H1 (cell line): ENCODE measurements around the gene HIVEP2. TPM values are rescaled to one million over a fixed set of nuclear protein-coding genes. Genes with fewer than 3 reads are reported as not detected.

ENCODE experiments used
- CTCF ChIA-PET: fragments of 300-600 bp; sonication (Branson Sonifier 250); formaldehyde crosslinking; loops from one replicate; lab custom pipeline; 2021; ENCODE audit not compliant: partially characterized antibody; lab: Charles Lee
- POLR2A ChIA-PET: fragments of 300-600 bp; sonication (Branson Sonifier 250); formaldehyde crosslinking; loops from one replicate; lab custom pipeline; 2021; ENCODE audit warnings: inconsistent platforms; ENCODE audit not compliant: partially characterized antibody; lab: Charles Lee
- DNase-seq, 2 experiments: peaks; one replicate each; pipeline versions ENCODE4 v3.0.0 to v3.0.0-alpha.2; 2010 to 2022; ENCODE audit warnings: low spot score in 2 of 2, low read depth in 1 of 2, mixed read lengths in 1 of 2
- FAIRE-seq: peaks from 2 replicates; lab custom pipeline; 2011; peaks lifted over from hg19 to GRCh38; lab: Jason Lieb, UNC
- H2AFZ ChIP-seq: 2 replicates; pipeline ENCODE4 v1.8.1; 2012; ENCODE audit warnings: low read length, inconsistent platforms
- H2AK5ac ChIP-seq: 2 replicates; pipeline ENCODE4 v1.6.1; 2013; ENCODE audit warnings: low read depth, low read length
- H2BK120ac ChIP-seq: replicated peaks from 2 replicates; pipeline ENCODE3; 2013; ENCODE audit warnings: low read depth, low read length, inconsistent platforms
- H2BK12ac ChIP-seq: 2 replicates; pipeline ENCODE4 v1.6.1; 2013; ENCODE audit warnings: low read depth, low read length
- H2BK15ac ChIP-seq: 2 replicates; pipeline ENCODE4 v1.6.1; 2013; ENCODE audit warnings: low read length
- H2BK20ac ChIP-seq: 2 replicates; pipeline ENCODE4 v1.6.1; 2013; ENCODE audit warnings: low read length
- H2BK5ac ChIP-seq: 2 replicates; pipeline ENCODE4 v1.6.1; 2013; ENCODE audit warnings: low read depth, low read length
- H3K14ac ChIP-seq: 2 replicates; pipeline ENCODE4 v1.6.1; 2013; ENCODE audit warnings: inconsistent platforms; ENCODE audit not compliant: insufficient read length
- H3K18ac ChIP-seq: 2 replicates; pipeline ENCODE4 v1.6.1; 2013; ENCODE audit warnings: low read length; ENCODE audit errors: extremely low read depth
- H3K23ac ChIP-seq: 2 replicates; pipeline ENCODE4 v1.6.1; 2013; ENCODE audit warnings: inconsistent platforms; ENCODE audit not compliant: insufficient read length
- H3K23me2 ChIP-seq: 2 replicates; pipeline ENCODE4 v1.6.1; 2013; ENCODE audit warnings: low read depth, low read length
- H3K27ac ChIP-seq: 2 replicates; pipeline ENCODE4 v1.6.1; 2011; ENCODE audit warnings: low read depth, low read length, inconsistent platforms
- H3K27me3 ChIP-seq, 4 experiments: replicated peaks in 1 of 4; 1 replicate in 1 of 4; 2 replicates in 3 of 4; pipeline versions ENCODE4 v1.6.1 to v1.8.1; 2011 to 2013; ENCODE audit warnings: low read length in 3 of 4, mild to moderate bottlenecking in 3 of 4, inconsistent platforms in 2 of 4, mixed read lengths in 2 of 4, moderate library complexity in 1 of 4; ENCODE audit not compliant: control insufficient read depth in 3 of 4, insufficient read depth in 3 of 4; ENCODE audit errors: extremely low read depth in 1 of 4
- H3K36me3 ChIP-seq, 4 experiments: 2 replicates each; pipeline versions ENCODE4 v1.6.1 to v1.8.1; 2011 to 2013; ENCODE audit warnings: mild to moderate bottlenecking in 4 of 4, low read length in 3 of 4, moderate library complexity in 2 of 4, control low read depth in 1 of 4, inconsistent platforms in 1 of 4; ENCODE audit not compliant: insufficient read depth in 4 of 4, control insufficient read depth in 2 of 4
- H3K4ac ChIP-seq: replicated peaks from 2 replicates; pipeline ENCODE3; 2013; ENCODE audit warnings: low read length, low read depth, mixed read lengths, inconsistent platforms; ENCODE audit not compliant: insufficient read length
- H3K4me1 ChIP-seq, 4 experiments: replicated peaks in 1 of 4; 1 replicate in 1 of 4; 2 replicates in 3 of 4; pipeline versions ENCODE4 v1.6.1 to v1.8.1; 2011 to 2013; ENCODE audit warnings: low read length in 3 of 4, inconsistent platforms in 2 of 4, mixed read lengths in 1 of 4; ENCODE audit not compliant: insufficient read depth in 4 of 4, control insufficient read depth in 3 of 4
- H3K4me2 ChIP-seq, 2 experiments: 2 replicates each; pipeline versions ENCODE4 v1.6.1 to v1.8.1; 2011 to 2013; ENCODE audit warnings: low read depth in 2 of 2, low read length in 2 of 2, control low read depth in 1 of 2, inconsistent platforms in 1 of 2, mild to moderate bottlenecking in 1 of 2; ENCODE audit not compliant: insufficient read depth in 1 of 2
- H3K4me3 ChIP-seq, 4 experiments: fragments of 200-600, 300-600 bp in 1 of 4; sonication (generic), shearing (Covaris generic), sonication (Bioruptor Twin) in 1 of 4; 2 replicates each; pipeline versions ENCODE4 v1.5.1 to v1.8.1; 2011 to 2016; ENCODE audit warnings: low read length in 4 of 4, low read depth in 3 of 4, control low read depth in 2 of 4, inconsistent platforms in 2 of 4, mild to moderate bottlenecking in 2 of 4, mixed read lengths in 1 of 4, moderate library complexity in 1 of 4; ENCODE audit not compliant: insufficient read depth in 2 of 4; ENCODE audit errors: extremely low read depth in 1 of 4
- H3K56ac ChIP-seq: replicated peaks from 2 replicates; pipeline ENCODE3; 2013; ENCODE audit warnings: low read depth, mild to moderate bottlenecking, mixed read lengths, low read length, inconsistent platforms; ENCODE audit not compliant: insufficient read length
- H3K79me1 ChIP-seq: 2 replicates; pipeline ENCODE4 v1.6.1; 2013; ENCODE audit warnings: low read depth, low read length, control low read depth
- H3K79me2 ChIP-seq, 2 experiments: 2 replicates each; pipeline versions ENCODE4 v1.6.1 to v1.8.1; 2012 to 2013; ENCODE audit warnings: low read length in 2 of 2, mild to moderate bottlenecking in 2 of 2, inconsistent platforms in 1 of 2; ENCODE audit not compliant: insufficient read depth in 2 of 2, control insufficient read depth in 1 of 2
- H3K9ac ChIP-seq, 4 experiments: replicated peaks in 1 of 4; 1 replicate in 1 of 4; 2 replicates in 3 of 4; pipeline versions ENCODE4 v1.6.1 to v1.8.1; 2011 to 2013; ENCODE audit warnings: low read depth in 3 of 4, low read length in 3 of 4, control low read depth in 2 of 4, mild to moderate bottlenecking in 2 of 4, moderate library complexity in 2 of 4, inconsistent platforms in 1 of 4; ENCODE audit errors: extremely low read depth in 1 of 4
- H3K9me3 ChIP-seq, 2 experiments: 2 replicates each; pipeline versions ENCODE4 v1.6.1 to v1.8.1; 2012 to 2013; ENCODE audit warnings: mild to moderate bottlenecking in 2 of 2, moderate library complexity in 2 of 2, control low read depth in 1 of 2, inconsistent platforms in 1 of 2, low read depth in 1 of 2, low read length in 1 of 2, mixed read lengths in 1 of 2; ENCODE audit not compliant: insufficient read depth in 2 of 2
- H4K20me1 ChIP-seq, 2 experiments: replicated peaks in 1 of 2; 2 replicates each; pipeline versions ENCODE3 to v1.8.1; 2011 to 2013; ENCODE audit warnings: inconsistent platforms in 2 of 2, low read length in 2 of 2, mild to moderate bottlenecking in 1 of 2; ENCODE audit not compliant: insufficient read depth in 2 of 2, control insufficient read depth in 1 of 2
- H4K5ac ChIP-seq: 2 replicates; pipeline ENCODE4 v1.6.1; 2013; ENCODE audit warnings: low read length, low read depth, mixed read lengths, inconsistent platforms; ENCODE audit not compliant: insufficient read length
- H4K8ac ChIP-seq: 2 replicates; pipeline ENCODE4 v1.8.0; 2013; ENCODE audit warnings: mild to moderate bottlenecking, moderate library complexity, low read length, inconsistent platforms; ENCODE audit not compliant: insufficient read depth; ENCODE audit errors: extremely low read depth
- H4K91ac ChIP-seq: replicated peaks from 2 replicates; pipeline ENCODE3; 2013; ENCODE audit warnings: low read length, mixed read lengths, inconsistent platforms; ENCODE audit not compliant: insufficient read length
- CEBPB ChIP-seq: IDR thresholded peaks from 2 replicates; pipeline ENCODE4 v1.6.1; 2012; ENCODE audit warnings: low read depth, low read length
- CHD1 ChIP-seq: IDR thresholded peaks from 2 replicates; pipeline ENCODE4 v1.6.1; 2012; ENCODE audit warnings: low read depth, low read length, improper control_type of control experiment
- EP300 ChIP-seq, 2 experiments: IDR thresholded peaks; 1 replicate in 1 of 2; 2 replicates in 1 of 2; pipeline ENCODE4 v1.6.1; 2011 to 2012; ENCODE audit warnings: low read depth in 2 of 2, low read length in 2 of 2, mild to moderate bottlenecking in 2 of 2, borderline replicate concordance in 1 of 2, inconsistent platforms in 1 of 2, moderate library complexity in 1 of 2
- TCF12 ChIP-seq: IDR thresholded peaks from 2 replicates; pipeline ENCODE4 v1.6.1; 2011; ENCODE audit warnings: low read depth, mild to moderate bottlenecking, low read length
- YY1 ChIP-seq: IDR thresholded peaks from 2 replicates; pipeline ENCODE4 v1.6.1; 2011; ENCODE audit warnings: low read depth, mild to moderate bottlenecking, low read length
- WGBS, 2 experiments: shearing (Covaris generic) in 1 of 2; methylation state at CpG; one replicate each; pipeline versions ENCODE4 v1.1.6 to v1.1.7; 2013 to 2015; ENCODE audit warnings: low lambda C conversion rate in 2 of 2, mixed read lengths in 2 of 2, inconsistent platforms in 1 of 2, low coverage in 1 of 2, missing lambda C conversion rate in 1 of 2; ENCODE audit not compliant: insufficient replicate concordance in 2 of 2, insufficient coverage in 1 of 2, insufficient read length in 1 of 2; ENCODE audit errors: extremely low coverage in 1 of 2, missing lambda C conversion rate in 1 of 2; 5-methylcytosine and 5-hydroxymethylcytosine counted together
- polyA plus RNA-seq, 7 experiments: library from polyadenylated mRNA; depleted of rRNA in 3 of 7; stranded (reverse) in 5 of 7; unstranded in 2 of 7; fragments of >200 nt in 5 of 7; fragments of 200-250 nt in 2 of 7; gene quantifications; 1 replicate in 5 of 7; 2 replicates in 1 of 7; 4 replicates in 1 of 7; pipeline versions ENCODE4 v1.2.1 to v1.2.3, GENCODE V29; 2011 to 2013; ENCODE audit warnings: missing spikeins in 2 of 7, mixed read lengths in 2 of 7
- total RNA-seq: library from RNA; stranded (reverse); fragmentation: NEBNext Ultra II Directional; extraction: Animal tissue kit (Norgen Biotek cat#: 25700); gene quantifications from 2 replicates; pipeline ENCODE4 v1.2.1, GENCODE V29; 2021

The HIVEP2 gene
- total and polyA plus RNA-seq, 2 of the 8 experiments (the other 6 are each of a cell fraction or from before 2014, with no cell fraction given), result 2.2 to 6.1 TPM

DNA sequence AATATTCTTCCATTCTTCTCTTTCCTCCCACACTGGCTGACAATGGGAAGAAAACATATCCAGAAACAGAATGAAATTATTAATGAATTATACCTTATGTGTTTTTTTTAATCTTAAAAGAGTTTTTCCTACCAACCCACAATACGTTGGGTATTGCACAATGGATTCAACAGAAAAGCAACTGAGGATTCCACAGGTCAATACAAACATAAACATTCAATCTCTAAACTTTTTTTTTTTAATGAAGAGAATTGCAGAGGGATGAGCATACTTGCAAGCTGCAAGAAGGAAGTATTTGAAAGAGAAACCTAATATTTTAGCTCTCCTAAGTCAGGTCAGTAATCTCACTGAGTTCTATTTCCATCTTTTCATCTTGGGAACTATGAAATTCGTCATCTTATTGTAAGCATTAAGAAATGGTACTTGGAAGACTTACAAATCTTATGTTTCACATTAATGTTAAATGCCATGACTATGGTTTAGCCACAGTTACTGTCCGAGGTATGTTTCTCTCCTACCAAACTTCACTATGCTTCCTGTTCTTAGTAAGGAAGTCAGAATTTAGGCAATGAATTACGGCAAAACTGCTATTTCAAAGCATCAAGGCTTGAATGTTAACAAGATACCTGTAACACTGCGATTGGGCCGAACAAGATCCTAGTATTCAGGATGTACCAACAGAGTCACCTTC lies 100.8 kb downstream of the HIVEP2 start:
- ChIA-PET CTCF (interaction anchor here (0.8 to 1.5 kb wide), 2 partner anchors 9 to 278 kb away, joined by 3 to 5 read pairs; no protein-coding TSS in a partner anchor), POLR2A (no interaction called here)
- no peak overlapping the region for H3K14ac ChIP-seq
- no peak overlapping the region for H3K18ac ChIP-seq
- no peak overlapping the region for H4K8ac ChIP-seq
- no peak for DNase-seq
- H3K9ac ChIP-seq, result no peak overlapping the region
- no peak overlapping the region for H3K4me3 ChIP-seq
- no peak overlapping the region for H3K23ac ChIP-seq
- H3K56ac ChIP-seq, result no peak overlapping the region
- H4K91ac ChIP-seq, result no peak overlapping the region
- H3K4me2 ChIP-seq, result no peak overlapping the region
- H2BK15ac ChIP-seq, result no peak overlapping the region
- no peak overlapping the region for H2BK12ac ChIP-seq
- TF ChIP-seq EP300 (IDR thresholded peaks at IDR 0.05; ENCODE audit: borderline replicate concordance in 1 of 2, low read depth in 2 of 2, low read length in 2 of 2) (no peak), CHD1 (no peak), CEBPB (peak; percentile 6; the same call in 1 of the 2 replicates), TCF12 (no peak), YY1 (no peak)
- H3K4ac ChIP-seq, result no peak overlapping the region
- no peaks in the 10 kb centered on the region for H4K20me1 ChIP-seq
- H2BK5ac ChIP-seq, result no peak overlapping the region
- no peaks in the 10 kb centered on the region; the same call in 1 of the 2 replicates for H3K79me1 ChIP-seq
- H4K5ac ChIP-seq, result no peak overlapping the region
- H3K27ac ChIP-seq, result no peak overlapping the region
- H3K27me3 ChIP-seq, result no peaks in the 10 kb centered on the region
- H2AFZ ChIP-seq, result no peak overlapping the region
- H2BK20ac ChIP-seq, result no peak overlapping the region
- no peaks in the 10 kb centered on the region for H3K9me3 ChIP-seq
- H2BK120ac ChIP-seq, result no peak overlapping the region
- no peak overlapping the region for H2AK5ac ChIP-seq
- WGBS, 2 experiments, result 90% methylated on average over 6 of the region's 6 CpGs; no CpG with 5 or more reads in 1 of the 2 experiments
- H3K79me2 ChIP-seq, result 0 out of 4 replicates have a peak, but pooled peaks cover 0 to 6% of the 10 kb centered on the region in 2 experiments
- peaks cover 3 to 17% (median 13%) of the 10 kb centered on the region in 4 experiments for H3K4me1 ChIP-seq
- no peaks in the 10 kb centered on the region; a peak in 1 of 8 replicates for H3K36me3 ChIP-seq
- H3K23me2 ChIP-seq, result no peaks in the 10 kb centered on the region
- no peak for FAIRE-seq
